ENCODE results near the gene SMIM12.

SMIM12 gene

GRCh38 chr1:34871443-34872132 is 12.0 kb upstream of the SMIM12 start:
- H3K4me3 ChIP-seq (ENCODE audit: low read depth, low read length): no peak overlapping the region
- DNase-seq (ENCODE audit: low read depth): no peak
- TF ChIP-seq MYC (IDR thresholded peaks at IDR 0.05; ENCODE audit: low read depth, low read length) (no peak), POLR2A (IDR thresholded peaks at IDR 0.05; ENCODE audit: extremely low read depth, insufficient read length) (no peak)
- TF ChIP-seq, protein P1, sequence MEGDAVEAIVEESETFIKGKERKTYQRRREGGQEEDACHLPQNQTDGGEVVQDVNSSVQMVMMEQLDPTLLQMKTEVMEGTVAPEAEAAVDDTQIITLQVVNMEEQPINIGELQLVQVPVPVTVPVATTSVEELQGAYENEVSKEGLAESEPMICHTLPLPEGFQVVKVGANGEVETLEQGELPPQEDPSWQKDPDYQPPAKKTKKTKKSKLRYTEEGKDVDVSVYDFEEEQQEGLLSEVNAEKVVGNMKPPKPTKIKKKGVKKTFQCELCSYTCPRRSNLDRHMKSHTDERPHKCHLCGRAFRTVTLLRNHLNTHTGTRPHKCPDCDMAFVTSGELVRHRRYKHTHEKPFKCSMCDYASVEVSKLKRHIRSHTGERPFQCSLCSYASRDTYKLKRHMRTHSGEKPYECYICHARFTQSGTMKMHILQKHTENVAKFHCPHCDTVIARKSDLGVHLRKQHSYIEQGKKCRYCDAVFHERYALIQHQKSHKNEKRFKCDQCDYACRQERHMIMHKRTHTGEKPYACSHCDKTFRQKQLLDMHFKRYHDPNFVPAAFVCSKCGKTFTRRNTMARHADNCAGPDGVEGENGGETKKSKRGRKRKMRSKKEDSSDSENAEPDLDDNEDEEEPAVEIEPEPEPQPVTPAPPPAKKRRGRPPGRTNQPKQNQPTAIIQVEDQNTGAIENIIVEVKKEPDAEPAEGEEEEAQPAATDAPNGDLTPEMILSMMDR (IDR thresholded peaks at IDR 0.05; ENCODE audit: low read depth, low read length): no peak

- TF ChIP-seq, protein P1 (IDR thresholded peaks at IDR 0.05; ENCODE audit: low read depth, low read length): no peak
- no peak for DNase-seq (ENCODE audit: low read depth)
- H3K4me3 ChIP-seq (ENCODE audit: low read depth, low read length): no peak overlapping the region
Measured at GRCh38 chr1:34870395-34870794, 10.8 kb upstream of the SMIM12 start.

- TF ChIP-seq, protein P1 (IDR thresholded peaks at IDR 0.05; ENCODE audit: low read depth, low read length): no peak
- TF ChIP-seq MYC (IDR thresholded peaks at IDR 0.05; ENCODE audit: low read depth, low read length) (no peak), MAX (IDR thresholded peaks at IDR 0.05; ENCODE audit: low read depth, low read length) (no peak), POLR2A (IDR thresholded peaks at IDR 0.05; ENCODE audit: extremely low read depth, insufficient read length) (no peak)
- H3K4me3 ChIP-seq (ENCODE audit: low read depth, low read length): no peak overlapping the region
- DNase-seq (ENCODE audit: low read depth): no peak
Measured at GRCh38 chr1:34869760-34870159, 10.2 kb upstream of the SMIM12 start.

GRCh38 chr1:34868230-34869049 is 8.9 kb upstream of the SMIM12 start:
- TF ChIP-seq, protein P1 (IDR thresholded peaks at IDR 0.05; ENCODE audit: low read depth, low read length): no peak
- no peak for DNase-seq (ENCODE audit: low read depth)
- no peak overlapping the region for H3K4me3 ChIP-seq (ENCODE audit: low read depth, low read length)

GRCh38 chr1:34867415-34867814 is 7.9 kb upstream of the SMIM12 start:
- TF ChIP-seq POLR2A (IDR thresholded peaks at IDR 0.05; ENCODE audit: extremely low read depth, insufficient read length) (no peak), MYC (IDR thresholded peaks at IDR 0.05; ENCODE audit: low read depth, low read length) (no peak), MAX (IDR thresholded peaks at IDR 0.05; ENCODE audit: low read depth, low read length) (no peak)
- TF ChIP-seq, protein P1 (IDR thresholded peaks at IDR 0.05; ENCODE audit: low read depth, low read length): no peak
- no peak for DNase-seq (ENCODE audit: low read depth)
- no peak overlapping the region for H3K4me3 ChIP-seq (ENCODE audit: low read depth, low read length)

- TF ChIP-seq, protein P1 (IDR thresholded peaks at IDR 0.05; ENCODE audit: low read depth, low read length): no peak
- TF ChIP-seq MAX (IDR thresholded peaks at IDR 0.05; ENCODE audit: low read depth, low read length) (no peak), MYC (IDR thresholded peaks at IDR 0.05; ENCODE audit: low read depth, low read length) (no peak), POLR2A (IDR thresholded peaks at IDR 0.05; ENCODE audit: extremely low read depth, insufficient read length) (no peak)
- no peak overlapping the region for H3K4me3 ChIP-seq (ENCODE audit: low read depth, low read length)
- DNase-seq (ENCODE audit: low read depth): no peak
Measured at GRCh38 chr1:34866762-34867109, 7.2 kb upstream of the SMIM12 start.
